GM21390 (cell line): ENCODE results near the gene PLA2G4C.

Experiments
- ATAC-seq: cut with Tn5 transposase; IDR thresholded peaks from one replicate; pipeline ENCODE4 v1.9.1; 2021; ENCODE audit not compliant: unreplicated experiment

Gene PLA2G4C

DNA sequence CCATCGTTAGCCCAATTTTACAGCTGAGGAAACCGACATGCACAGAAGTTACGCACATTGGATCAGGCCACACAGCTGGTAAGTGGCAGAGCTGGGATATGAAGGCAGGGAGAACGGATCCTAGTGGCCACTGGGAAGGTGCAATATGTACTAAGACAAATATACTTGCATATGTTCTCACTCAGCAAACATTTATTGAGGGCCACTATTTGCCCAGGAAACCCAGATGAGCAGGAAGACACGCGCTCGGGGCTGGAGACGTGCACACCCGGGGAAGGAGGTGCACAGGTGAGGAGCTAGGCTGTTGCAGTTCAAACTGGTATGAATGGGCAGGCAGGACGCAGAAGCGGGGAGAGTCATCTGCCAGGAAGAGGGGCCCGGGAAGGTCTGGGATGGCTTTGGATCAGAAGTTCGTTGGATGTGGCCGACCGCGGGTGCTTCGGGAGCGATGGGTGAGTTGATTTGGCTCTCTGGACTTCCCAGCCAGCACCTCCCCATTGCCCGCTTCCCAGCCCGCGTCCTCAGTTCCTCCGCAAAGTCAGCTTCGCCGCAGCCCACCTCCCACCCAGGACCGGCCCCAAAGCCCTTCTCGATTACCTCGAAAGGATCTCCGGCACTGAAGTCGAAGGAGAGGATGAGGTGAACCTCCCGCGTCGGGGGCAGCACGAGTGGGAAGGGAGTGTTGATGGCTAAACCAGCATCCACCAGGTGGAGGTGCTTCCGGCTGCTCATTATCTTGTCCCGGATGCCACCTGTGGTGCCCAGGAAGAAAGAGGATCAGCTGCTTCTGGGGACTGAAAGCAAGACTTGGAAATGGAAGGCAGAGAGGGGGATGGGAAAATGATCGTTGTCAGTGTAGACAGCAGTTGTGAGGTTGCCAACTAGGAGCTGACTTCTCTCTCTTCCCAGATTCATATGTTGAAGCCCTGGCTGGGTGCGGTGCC, 48.9 kb downstream of the PLA2G4C start:
- ATAC-seq: no peak

GRCh38 chr19:48060381-48060780, 50.2 kb downstream of the PLA2G4C start:
- ATAC-seq: no peak

- ATAC-seq: no peak
Measured at GRCh38 chr19:48059331-48059730, 51.3 kb downstream of the PLA2G4C start.

DNA sequence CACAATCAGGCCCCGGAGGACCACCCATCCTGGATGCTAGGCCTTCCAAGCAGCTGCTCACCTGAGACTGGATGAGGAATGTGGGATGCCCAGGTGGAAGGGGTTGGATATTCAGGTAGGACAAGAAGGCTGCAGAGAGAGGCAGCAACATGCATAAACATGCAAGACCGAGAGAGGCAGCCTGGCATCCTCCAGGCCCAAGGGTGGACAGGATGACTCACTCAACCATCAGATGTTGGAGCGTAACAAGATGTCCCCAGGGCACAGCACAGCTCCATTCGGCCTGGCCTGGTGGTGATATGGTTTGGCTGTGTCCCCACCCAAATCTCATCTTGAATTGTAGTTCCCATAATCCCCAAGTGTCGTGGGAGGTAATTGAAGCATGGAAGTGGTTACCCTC, 56.8 kb downstream of the PLA2G4C start:
- ATAC-seq: no peak

DNA sequence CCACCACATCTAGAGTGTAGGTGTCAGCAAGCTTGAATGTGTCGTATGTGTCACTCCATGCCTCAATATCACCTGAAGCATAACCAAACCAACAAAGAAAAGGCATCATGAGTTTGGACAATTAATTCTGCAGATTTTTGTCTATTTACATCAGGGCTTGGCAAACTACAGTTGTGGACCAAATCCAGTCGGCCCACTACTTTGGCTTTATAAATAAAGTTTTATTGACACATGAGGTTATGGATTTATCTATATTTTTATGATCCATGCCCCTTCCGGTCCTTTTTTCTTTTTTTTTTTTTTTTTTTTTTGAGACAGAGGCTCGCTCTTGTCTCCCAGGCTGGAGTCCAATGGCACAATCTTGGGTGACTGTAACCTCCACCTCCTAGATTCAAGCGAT, 57.5 kb downstream of the PLA2G4C start:
- ATAC-seq: no peak

- ATAC-seq: no peak
Measured at GRCh38 chr19:48051335-48052033, 59.1 kb downstream of the PLA2G4C start.

DNA sequence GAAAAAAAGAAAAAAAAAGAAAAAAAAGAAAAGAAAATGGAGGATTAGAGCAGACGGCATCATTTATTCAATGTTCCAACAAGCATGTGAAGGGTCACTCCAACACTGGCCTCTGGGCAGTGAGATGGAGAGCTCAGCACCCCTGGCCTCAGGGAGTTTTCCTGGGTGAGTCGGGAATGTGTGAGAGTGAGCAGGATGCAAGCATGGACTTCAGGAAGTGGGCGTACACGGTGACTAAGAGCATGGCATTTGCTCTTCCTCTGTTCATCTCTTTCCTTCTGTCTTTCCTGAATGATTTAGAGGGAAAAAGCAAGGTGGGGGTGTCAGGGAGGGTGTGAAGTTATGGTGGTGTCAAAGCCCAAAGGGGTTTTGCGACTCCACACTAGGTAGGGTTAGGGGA, 66.1 kb downstream of the PLA2G4C start:
- ATAC-seq: no peak

GRCh38 chr19:48043675-48044258, 66.8 kb downstream of the PLA2G4C start, which contains the start of gene CABP5:
Gene CABP5, minus strand, starts transcription at chr19:48044079. Its CDS starts 157 bp downstream, at chr19:48043922.
- no peak for ATAC-seq

GRCh38 chr19:48041877-48042580, 68.6 kb downstream of the PLA2G4C start:
- ATAC-seq: no peak

- no peak for ATAC-seq
Measured at GRCh38 chr19:48036765-48037164, 73.9 kb downstream of the PLA2G4C start.

GRCh38 chr19:48033604-48034003, 77.0 kb downstream of the PLA2G4C start:
- no peak for ATAC-seq

- no peak for ATAC-seq
Measured at GRCh38 chr19:48030073-48030472, 80.5 kb downstream of the PLA2G4C start.

GRCh38 chr19:48029431-48029830, 81.2 kb downstream of the PLA2G4C start:
- ATAC-seq: no peak

GRCh38 chr19:48025480-48025879, 85.1 kb downstream of the PLA2G4C start:
- ATAC-seq: no peak

DNA sequence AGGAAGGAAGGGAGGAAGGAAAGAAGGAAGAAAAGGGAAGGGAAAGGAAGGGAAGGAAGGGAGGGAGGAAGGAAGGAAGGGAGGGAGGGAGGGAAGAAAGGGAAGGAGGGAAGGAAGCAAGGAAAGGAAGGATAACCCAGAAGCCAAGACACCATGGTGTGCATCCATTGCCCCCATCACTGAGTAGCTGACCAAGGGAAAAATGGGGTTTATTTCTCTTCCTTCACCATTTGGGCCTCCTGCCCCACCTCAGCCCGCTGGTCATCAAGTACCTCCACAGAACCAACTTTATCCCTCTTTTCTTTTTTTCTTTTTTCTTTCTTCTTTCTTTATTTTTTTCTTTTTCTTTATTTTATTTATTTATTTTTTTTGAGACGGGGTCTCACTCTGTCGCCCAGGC, 87.1 kb downstream of the PLA2G4C start:
- no peak for ATAC-seq

DNA sequence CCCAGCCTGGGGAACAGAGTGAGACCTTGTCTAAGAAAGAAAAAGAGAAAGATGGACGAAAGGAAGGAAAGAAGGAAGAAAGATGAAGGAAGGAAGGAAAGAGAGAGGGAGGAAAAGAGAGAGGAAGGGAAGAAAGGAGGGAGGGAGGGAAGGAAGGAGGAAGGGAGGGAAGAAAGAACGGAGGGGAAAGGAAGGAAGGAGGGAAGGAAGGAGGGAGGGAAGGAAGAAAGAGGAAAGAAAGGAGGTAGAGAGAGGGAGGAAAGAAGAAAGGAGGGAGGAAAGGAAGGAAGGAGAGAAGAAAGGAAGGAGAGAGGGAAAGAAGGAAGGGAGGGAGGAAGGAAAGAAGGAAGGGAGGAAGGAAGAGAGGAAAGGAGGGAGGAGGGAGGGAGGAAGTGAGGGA, 87.6 kb downstream of the PLA2G4C start:
- no peak for ATAC-seq

DNA sequence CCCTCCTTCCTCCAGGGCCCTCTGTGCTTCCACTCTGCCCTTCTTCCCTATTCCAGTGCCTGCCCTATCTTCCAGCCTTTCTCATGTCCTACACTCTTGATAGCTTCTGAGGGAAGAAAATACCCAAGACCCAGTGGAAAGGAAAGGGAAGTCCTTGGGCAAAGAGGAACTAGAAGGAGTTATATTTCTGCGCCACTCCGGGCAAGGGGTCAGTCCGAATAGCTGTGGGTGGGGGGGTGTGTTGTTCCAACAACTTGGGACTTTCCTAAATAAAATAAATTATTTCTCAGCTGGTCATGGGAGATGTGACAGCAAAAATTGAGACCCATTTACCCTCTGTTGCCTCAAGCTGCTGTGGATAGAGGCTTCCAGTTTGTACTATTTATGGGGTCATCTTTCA, 89.9 kb downstream of the PLA2G4C start:
- ATAC-seq: no peak

DNA sequence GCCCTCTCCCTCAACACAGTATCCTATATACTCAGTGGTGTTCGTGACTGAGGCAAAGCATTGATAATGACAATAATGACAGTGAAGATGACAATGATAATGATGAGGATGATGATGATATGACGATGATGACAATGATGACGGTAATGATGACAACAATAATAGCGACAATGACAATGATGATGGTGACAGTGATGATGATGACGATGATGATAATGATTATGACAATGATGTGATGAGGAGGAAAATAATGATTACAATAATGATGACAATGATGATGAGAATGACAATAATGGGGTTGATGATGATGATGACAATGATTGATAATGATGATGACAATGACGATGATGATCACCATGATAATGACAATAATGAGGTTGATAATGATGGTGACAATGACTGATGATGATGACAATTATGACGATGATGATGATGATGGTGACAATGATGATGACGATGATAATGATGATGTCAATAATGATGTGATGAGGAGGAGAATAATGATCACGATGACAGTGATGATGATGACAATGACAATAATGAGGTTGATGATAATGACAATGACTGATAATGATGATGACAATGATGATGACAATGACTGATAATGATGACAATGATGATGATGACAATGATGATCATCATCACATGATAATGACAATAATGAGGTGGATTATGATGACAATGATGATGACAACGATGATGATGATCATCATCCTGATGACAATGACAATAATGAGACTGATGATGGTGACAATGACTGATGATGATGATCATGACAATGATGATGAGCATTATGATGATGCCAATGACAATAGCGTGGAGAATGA, 99.5 kb downstream of the PLA2G4C start:
- ATAC-seq: no peak

DNA sequence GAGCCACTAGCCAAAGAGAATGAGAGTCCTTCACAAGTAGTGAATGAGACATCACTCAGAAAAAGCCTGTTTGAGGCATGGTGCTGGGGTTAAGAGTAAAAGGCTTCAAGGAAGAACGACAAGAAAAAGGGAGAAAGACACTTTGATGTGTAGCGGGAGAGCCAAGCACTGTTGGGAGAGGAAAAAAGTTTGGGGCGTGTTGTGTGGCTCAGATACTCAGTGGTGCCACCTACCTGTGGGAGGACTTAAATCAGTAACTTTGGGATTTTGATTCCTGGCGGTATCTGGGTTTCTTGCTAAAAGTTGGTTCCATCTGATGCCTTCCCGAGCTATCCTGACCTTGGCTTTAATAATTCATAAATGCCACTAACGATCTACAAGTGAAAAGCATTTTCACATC, 103.9 kb downstream of the PLA2G4C start:
- no peak for ATAC-seq

- ATAC-seq: no peak
Measured at GRCh38 chr19:48004236-48004635, 106.4 kb downstream of the PLA2G4C start.
